HG03066 (cell line): ENCODE data around the gene SELPLG.

ENCODE experiments used
- ATAC-seq: cut with Tn5 transposase; IDR thresholded peaks from one replicate; pipeline ENCODE4 v1.9.1; 2021; ENCODE audit warnings: low read depth; ENCODE audit not compliant: unreplicated experiment

The SELPLG gene

DNA sequence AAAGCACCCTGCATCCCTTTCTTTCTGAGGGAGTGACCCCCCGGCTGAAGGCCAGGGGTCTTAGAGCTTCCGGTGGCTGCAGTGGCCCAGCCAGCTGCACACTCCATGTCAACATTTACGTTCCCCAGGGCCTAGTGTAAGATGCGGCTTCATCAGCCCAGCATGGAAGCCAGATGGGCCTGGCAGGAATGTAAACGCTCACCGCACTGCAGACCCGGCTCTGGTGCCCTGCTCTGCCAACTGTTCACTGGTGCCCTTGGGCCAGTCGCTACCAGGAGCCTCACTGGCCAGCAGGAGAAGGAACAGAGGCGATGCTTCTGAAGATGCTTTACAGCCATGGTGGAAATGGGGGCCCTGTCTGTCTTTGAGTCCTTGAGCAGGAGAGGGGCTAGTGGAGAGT is 27.2 kb downstream of the SELPLG start:
- ATAC-seq, result no peak

DNA sequence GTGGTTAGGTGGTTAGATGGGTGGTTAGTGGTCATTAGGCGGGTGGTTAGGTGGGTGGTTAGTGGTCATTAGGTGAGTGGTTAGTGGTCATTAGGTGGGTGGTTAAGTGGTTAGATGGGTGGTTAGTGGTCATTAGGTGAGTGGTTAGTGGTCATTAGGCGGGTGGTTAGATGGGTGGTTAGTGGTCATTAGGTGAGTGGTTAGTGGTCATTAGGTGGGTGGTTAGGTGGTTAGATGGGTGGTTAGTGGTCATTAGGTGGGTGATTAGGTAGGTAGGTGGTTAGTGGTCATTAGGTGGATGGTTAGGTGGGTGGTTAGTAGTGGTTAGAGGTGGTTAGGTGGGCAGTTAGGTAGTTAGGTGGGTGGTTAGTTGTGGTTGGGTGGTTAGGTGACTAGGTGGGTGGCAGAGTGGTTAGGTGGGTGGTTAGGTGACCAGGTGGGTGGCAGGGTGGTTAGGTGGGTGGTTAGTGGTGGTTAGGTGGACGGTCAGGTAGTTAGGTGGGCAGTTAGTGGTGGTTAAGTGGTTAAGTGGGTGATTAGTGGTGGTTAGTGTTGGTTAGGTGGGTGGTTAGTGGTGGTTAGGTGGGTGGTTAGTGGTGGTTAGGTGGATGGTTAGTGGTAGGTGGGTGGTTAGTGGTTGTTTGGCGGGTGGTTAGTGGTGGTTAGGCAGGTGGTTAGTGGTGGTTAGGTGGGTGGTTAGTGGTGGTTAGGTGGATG is 27.8 kb downstream of the SELPLG start:
- ATAC-seq, result no peak

DNA sequence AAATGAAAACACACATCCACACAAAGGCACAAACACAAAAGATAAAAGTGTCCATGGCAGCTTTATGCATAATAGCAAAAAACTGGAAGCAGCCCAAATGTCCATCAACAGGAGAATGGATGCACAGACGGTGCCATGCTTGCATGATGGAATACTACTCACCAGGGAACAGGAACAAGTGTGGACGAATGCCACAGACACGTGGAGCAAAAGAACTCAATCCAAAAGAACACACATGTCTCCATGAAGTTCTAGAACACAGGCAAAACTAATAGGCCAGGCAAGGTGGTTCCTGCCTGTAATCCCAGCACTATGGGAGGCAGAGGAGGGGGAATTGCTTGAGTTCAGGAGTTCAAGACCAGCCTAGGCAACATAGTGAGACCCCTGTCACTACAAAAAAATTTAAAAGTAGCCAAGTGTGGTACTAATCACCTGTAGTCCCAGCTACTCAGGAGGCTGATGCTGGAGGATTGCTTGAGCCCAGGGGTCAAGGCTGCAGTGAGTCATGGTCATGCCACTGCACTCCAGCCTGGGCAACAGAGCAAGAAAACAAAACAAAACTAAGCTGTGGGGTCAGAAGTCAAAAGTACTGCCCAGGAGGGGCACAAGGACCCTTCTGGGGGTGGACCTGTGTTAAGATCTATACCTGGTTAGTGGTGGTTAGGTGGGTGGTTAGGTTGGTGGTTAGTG is 28.5 kb downstream of the SELPLG start:
- no peak for ATAC-seq

DNA sequence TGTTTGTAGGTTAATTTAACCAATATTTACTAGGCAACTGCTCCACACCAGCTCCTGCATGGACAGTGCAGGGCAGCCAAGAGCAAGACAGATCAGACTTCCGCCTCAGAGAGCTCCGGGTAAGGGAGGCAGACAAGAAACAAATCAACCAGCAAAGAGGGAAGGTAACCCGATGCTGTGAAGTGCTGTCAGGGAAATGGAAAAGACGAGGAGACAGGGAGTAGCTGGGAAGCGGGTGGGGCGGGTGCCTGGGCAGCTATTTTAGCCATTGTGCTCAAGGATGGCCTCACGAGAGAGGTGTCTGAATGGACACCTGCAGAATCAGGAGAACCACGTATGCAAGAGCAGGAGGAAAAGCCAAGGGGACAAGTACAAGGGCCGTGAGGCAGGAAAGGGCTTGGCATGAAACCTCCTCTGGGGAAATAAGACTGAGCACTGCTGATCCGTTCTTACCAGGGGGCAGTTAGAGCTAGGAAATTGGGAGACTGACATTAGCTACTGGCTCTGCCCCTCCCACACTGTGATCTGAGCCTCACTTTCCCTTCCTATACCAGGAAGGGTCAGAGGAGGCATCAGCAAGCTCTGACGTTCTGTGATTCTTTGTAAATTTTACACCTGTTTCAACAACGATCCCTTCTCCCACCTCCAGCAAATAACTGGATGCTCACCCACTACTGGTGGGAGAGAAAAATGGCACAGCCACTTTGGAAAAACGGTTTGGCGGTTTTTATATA is 29.3 kb downstream of the SELPLG start:
- no peak for ATAC-seq

DNA sequence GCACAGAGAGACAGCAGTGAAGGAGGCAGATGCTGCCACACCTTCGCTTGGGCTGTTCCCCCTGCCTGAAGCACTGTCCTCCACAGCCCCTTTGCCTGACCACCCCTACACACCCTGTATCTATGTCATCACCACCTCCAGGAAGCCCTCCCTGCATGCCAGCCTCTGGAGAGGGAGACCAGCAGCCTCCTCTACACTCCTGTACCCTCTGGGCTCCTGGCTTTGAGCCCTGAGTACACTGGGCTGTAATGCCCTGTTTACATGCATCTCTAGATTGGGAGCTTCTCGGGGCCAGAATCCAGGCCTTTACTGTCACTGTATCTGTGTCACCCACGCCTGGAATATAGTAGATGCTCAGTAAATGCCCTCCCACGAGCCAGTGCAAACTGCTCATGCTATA is 30.0 kb downstream of the SELPLG start:
- ATAC-seq, result no peak

DNA sequence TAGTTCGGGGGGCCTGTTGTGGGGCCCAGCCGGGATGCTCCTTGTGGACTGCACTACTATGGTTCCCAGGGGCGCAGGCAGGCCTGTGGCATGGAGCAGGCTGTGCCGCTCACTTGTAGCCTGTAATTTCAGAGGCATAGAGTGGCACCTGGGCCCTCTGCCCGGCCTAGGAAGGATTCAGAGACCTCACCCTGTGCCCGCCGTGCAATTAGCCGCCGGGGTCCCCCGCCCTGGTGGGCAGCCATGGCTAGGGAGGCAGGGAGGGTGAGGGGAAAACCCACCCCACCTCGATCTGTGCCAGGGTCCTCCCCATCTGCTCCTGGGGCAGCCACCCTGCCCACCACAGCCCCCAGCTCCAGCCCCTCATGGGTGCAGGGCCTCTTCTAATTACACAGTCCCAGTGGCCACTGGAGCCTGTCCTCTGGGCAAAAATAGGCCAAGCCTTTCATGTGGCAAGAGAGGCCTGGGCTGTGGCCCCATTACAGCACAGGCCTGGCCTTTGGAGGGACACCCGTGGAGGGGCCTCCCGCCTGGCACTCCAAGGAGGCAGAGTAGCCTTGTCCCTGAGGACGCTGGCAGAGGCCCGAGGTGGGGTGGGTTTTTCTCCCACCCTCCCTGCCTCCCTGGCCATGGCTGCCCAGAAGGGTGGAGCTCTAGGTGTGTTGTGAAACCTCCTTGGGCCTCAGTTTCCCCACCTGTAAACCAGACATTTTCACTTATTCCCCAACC is 30.6 kb downstream of the SELPLG start:
- ATAC-seq, result no peak

DNA sequence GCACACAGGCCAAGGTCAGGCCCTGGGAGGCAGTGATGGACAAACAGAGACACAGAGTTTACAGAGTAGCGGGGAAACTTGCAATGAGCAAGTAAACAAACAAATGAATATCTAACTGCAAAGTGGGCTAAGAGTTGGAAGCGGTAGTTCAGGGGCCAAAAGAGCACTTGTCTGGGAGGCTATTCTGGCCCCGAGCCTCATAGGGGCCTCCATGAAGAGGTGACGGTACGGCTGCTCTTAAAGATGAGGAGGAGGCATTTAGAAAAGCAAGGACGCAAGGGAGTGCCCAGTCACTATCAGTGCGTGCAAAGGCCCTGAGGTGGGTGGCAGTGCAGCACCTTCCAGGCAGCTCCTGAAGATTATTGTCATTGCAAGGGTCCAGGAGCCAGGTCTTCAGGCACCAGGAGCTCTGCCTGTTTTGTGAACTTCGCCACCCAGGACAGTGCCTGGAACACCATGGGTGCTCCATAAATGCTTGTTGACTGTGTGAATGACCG is 31.4 kb downstream of the SELPLG start:
- ATAC-seq, result no peak

DNA sequence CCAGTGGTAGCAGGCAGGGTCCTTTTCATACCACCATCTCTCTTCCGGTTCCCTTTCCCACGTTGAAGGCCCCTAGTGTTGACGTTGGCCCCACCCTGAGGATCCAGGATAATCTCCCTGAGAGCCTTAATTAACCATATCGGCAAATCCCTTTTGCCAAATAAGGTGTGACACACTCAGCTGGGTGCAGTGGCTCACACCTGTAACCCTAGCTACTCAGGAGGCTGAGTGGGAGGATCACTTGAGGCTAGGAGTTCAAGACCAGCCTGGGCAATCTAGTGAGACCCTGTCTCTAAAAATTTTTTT is 33.0 kb downstream of the SELPLG start:
- ATAC-seq, result no peak

DNA sequence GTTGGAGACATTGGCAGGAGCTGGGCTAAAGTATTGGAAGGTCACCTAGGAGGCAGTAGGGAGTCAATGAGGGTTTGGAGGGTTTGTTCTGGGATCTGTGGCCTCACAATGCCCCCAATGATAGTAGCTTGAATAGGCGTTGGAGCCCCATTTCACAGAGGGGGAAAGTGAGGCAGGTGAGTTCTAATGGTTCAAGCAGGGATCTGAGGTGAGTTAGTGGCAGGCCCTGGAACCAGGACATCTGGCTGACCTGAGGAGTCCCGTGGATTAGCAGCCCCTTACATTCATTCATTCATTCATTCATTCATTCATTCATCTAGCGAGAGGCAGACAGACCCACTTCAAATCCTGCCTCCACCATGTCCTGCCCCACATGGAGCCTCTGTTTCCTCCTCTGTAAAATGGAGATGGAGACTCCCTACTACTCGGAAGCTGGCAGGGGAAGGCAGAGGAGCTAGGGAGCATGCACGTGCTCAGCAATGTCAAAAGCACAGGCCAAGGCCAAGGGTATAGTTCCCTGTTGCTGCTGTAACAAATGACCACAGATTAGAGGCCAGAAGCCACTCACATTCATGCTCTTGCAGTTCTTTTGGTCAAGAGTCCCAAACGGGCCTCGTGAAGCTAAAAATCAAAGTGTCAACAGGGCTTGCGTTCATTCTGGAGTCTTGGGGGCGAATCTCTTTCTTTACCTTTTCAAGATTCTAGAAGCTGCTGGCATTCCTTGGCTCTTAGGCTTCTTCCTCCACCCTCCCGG is 33.6 kb downstream of the SELPLG start:
- no peak for ATAC-seq

DNA sequence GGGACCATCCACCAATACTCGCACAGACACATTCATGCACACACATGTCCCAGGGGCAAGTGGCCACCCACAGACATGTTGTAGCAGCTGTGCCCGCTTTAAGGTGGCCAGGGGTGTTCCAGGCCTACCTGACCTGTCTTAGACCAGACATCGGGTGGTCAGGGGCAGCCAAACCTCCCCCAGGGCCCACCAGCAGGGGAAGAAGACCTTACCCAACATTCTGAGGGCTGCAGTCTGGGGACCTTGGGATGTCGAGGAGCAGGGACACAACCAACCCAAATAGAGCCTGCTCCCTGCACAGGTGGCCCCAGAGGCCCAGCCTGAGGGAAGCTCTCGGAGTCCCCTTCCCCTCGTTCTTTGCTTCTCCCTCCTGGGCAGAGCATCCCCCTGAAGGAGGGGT is 34.2 kb downstream of the SELPLG start:
- ATAC-seq, result no peak

DNA sequence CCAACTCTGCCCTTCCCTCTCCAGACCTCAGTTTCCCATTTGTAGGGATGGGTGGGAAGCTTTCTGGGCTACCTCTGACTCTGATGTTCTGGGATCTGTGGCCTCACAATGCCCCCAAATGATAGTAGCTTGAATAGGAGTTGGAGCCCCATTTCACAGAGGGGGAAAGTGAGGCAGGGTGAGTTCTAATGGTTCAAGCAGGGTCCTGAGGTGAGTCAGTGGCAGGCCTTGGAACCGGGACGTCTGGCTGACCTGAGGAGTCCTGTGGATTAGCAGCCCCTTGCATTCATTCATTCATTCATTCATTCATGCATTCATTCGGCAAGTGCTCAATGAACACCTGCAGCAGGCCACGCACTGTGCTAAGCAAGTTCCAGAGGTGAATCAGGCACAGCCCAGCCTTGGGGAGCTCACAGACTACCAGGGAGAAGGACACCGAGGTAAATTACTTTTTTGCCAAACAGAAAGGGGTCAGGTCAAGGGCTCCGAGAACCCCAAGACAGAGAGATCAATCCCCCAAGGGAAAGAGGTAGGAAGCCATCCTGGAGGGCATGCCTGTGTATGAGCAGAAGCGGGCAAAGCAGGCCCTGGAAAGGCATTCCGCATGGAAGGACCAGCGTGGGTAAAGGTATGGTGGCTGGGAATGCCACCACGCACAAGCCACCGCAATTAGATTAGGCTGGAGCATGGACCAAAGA is 35.0 kb downstream of the SELPLG start:
- no peak for ATAC-seq

DNA sequence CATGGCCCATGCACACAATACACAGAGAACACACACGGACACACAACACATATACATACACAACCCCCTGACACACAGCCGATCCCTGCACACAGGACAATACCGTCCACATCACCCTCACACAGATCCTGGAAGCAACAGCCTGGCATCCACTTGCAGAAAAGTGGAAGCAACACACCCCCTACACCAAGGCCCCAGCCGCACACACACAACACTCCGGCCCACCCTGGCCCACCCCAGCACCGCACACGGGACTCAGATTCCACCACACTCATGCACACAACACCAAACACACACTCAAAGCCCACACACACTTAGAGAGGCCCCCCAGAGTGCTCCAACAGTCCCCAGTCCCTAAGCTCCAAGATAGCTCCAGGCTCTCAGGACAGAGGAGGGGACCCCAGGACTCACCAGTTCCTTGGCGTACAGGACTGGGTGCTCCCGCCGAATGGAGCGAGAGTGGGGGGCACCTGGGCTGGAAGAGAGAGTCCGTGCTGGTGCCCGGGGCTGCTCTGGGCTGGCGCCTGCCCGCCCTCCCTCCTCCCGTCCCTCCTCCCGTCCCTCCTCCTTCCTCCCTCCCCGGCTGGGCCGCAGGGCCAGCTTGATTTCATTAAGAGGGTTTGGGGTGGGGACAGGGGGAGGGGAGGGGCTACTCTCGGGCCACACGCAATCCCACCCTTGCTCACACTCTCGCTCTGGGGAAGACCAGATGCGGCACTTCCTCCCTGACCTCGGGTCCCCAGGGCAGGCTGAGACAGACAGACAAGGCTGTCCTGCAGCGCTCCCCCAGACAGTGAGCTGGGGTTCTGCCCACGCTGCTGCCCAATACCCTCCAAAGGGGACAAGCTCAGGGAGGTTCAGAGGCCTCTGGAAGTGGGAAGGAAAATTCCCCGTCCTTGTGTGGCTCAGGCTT is 35.9 kb downstream of the SELPLG start, which contains the start of gene TMEM119:
TSS of gene TMEM119 (minus strand) at position 526 of the 913 bp plus-strand sequence. CDS start 5,701 bp downstream, outside the sequence.
- no peak for ATAC-seq

DNA sequence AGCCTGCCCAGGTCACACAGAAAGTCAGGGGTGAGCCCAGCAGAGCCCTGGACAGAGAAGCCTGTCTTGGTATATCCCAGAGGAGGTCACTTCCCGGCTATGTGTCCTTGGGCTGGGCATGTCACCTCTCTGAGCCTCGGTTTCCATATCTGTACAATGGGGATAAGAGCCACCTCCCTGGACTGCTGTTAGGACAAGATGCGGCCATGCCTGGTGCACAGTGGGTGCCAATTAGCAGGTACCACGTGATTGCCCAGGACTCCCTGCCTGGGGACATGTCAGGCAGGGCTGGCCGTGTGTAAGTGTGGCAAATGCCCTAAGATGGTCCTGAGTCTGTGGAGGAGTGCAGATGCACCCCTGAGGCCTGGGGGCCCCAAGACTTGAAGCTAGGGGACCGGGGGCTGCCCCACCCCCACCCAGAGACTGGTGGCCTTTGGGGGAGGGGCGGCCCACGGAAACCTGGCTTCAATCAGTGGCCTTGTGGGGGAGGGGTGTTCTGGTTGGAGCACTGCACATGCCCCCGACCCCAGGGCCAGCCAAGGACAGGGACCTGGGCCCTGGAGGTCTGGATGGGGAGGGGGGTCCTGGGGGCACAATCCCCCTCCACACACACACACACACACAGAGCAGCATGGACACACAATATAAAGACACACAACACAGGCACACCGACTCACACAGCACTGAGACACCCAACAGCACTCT is 36.7 kb downstream of the SELPLG start:
- no peak for ATAC-seq

DNA sequence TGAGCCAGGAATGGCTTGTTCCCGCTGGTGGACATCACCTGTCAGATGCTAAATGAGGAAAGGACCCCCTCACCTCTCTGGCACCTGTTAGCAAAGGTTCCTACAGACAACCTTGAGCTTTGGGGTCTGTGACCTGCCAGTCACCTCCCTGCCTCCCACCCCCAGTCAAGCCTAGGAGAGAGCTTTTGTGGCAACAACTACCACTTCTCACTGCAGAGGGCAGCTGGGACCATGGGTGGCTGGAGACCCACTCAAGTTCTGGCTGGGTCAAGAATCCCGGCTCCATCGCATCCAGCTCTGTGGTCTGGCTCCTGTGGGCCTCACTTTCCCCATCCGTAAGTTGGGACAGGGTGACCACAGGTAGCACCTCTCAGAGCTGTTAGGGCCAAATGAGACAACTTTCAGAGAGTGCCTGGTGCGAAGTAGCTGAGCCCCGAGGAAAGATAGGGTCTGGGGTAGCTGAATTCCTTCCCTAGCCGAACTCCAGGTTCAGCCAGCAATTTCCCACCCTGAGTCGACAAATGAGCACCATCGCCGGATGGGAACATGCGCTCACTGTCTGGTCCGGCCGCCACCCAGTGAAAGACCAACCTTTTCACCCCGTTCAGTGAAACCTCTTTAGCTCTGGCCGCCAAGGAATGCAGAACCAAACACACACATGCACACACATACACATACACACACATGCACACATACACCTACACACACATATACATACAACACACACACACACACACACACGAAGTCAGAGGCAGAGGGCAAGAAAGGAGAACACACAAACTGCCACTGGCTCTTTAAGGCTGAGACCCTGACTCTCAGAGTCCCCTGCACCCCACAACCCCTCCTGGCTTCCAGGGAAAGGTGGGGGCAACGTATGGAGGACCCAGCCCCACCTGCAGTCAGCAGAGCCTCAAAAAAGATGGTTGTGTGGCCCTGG is 37.7 kb downstream of the SELPLG start:
- no peak for ATAC-seq

DNA sequence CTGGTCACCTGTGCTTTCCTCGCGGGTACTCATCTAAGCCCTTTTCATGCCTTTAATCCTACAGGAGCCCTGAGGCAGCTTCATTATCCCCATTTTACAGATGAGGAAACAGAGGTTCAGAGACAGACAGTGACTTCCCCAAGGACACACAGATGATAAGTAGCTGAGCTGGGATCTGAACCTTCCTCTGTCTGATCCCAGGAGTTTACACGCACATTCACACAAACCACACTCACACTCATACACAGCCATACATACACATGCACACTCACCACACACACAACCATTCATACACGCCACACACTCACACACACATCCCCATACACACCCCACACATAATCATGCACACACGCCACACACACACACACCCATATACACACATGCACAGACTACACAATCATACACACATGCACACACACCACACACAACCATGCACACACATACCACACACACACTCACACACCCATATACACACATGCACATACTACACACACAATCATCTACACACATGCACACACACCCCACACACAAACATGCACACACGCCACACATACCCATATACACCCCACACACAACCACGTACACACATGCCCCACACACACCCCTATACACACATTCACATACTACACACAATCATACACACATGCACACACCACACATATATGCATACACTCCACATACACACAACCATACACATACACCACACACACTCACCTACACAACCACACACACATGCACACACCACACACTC is 38.6 kb downstream of the SELPLG start:
- no peak for ATAC-seq

DNA sequence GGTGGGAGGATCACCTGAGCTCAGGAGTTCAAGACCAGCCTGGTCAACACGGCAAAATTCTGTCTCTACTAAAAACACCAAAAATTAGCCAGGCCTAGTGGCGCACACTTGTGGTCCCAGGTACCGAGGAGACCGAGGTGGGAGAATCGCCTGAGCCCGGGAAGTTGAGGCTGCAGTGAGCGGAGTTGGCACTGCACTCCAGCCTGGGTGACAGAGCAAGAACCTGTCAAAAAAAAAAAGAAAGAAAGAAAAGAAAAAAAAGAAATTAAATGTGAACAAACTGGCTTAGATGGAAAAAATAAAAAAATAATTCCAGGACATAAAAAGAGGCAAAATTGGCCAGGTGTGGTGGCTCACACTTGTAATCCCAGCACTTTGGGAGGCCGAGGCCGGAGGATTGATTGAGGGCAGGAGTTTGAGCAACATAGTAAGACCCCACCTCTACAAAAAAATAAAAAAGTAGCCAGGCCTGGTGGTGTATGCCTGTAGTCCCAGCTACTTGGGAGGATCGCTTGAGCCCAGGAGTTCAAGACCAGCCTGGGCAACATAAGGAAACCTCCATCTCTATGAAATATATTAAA is 39.3 kb downstream of the SELPLG start:
- ATAC-seq, result no peak
